Stimulated activated naive CD8-positive, alpha-beta T cell treated with anti-CD3 and anti-CD28 coated beads, Interleukin-15, Interleukin-2, amounts not matched to agents 100 ng/mL and 50 ng/mL, for 24 hours (primary cell): Measurements from ENCODE around the gene NCF4.
A peak's percentile ranks its signal among the peaks of the same experiment; 100 is the strongest.

ENCODE experiments used
- H3K27ac Mint-ChIP-seq: one replicate; pipeline ENCODE4 v1.8.0; 2021; ENCODE audit warnings: mild to moderate bottlenecking, mixed read lengths
- H3K27me3 Mint-ChIP-seq: one replicate; pipeline ENCODE4 v1.8.0; 2021; ENCODE audit warnings: mixed read lengths
- H3K36me3 Mint-ChIP-seq: one replicate; pipeline ENCODE4 v1.8.0; 2021; ENCODE audit warnings: low read depth, mixed read lengths
- H3K4me1 Mint-ChIP-seq: one replicate; pipeline ENCODE4 v1.8.0; 2021; ENCODE audit warnings: low read depth, mixed read lengths
- H3K4me3 Mint-ChIP-seq: one replicate; pipeline ENCODE4 v1.8.0; 2021; ENCODE audit warnings: mild to moderate bottlenecking, mixed read lengths
- H3K9me3 Mint-ChIP-seq: one replicate; pipeline ENCODE4 v1.8.0; 2021; ENCODE audit warnings: mixed read lengths

NCF4 gene

DNA sequence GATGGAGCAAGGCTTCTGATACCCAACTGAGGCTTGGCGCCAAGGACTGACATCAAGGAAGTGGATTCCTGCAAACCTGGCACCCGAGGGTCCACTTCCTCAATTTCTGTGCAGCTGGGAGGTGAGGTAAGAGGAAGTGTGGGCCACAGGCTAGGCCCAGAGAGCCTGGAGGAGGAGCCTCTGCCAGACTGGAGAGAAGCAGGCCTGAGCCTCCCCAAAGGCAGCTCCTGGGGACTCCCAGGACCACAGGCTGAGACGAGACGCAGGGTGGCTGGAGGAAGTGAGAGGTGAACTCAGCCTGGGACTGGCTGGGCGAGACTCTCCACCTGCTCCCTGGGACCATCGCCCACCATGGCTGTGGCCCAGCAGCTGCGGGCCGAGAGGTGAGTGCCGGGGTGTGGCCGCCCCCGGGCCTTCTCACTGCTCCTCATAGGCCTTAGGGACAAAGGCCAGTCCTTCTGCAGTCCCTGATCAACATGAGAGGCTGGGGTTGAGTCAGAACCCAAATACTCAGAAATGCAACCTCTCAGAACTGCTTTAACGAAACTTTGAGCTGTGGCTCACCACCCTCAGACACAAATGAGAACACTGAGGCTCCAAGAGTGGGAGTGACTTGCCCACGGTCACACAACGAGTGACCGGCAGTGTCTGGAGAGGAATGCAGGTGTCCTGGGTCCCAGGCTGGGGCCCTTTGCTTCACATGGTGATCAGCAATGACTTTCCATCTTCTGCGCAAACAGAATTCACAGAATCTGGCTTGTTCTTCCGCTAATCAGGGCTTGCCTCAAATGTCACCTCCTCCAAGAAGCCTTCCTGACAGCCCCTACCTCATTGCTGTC lies at the start of gene NCF4:
NCF4 (plus strand) TSS at position 186 of the 839 bp plus-strand sequence; CDS start at position 352, 166 bp downstream.
- Mint-ChIP-seq H3K4me1 (peaks cover 52% of the 10 kb centered on the region), H3K4me3 (peak within 1 kb of the TSS; percentile 40), H3K36me3 (no peaks in the 10 kb centered on the region), H3K27me3 (peaks cover 5% of the 10 kb centered on the region), H3K27ac (peak within 1 kb of the TSS; percentile 89), H3K9me3 (no peaks in the 10 kb centered on the region)

DNA sequence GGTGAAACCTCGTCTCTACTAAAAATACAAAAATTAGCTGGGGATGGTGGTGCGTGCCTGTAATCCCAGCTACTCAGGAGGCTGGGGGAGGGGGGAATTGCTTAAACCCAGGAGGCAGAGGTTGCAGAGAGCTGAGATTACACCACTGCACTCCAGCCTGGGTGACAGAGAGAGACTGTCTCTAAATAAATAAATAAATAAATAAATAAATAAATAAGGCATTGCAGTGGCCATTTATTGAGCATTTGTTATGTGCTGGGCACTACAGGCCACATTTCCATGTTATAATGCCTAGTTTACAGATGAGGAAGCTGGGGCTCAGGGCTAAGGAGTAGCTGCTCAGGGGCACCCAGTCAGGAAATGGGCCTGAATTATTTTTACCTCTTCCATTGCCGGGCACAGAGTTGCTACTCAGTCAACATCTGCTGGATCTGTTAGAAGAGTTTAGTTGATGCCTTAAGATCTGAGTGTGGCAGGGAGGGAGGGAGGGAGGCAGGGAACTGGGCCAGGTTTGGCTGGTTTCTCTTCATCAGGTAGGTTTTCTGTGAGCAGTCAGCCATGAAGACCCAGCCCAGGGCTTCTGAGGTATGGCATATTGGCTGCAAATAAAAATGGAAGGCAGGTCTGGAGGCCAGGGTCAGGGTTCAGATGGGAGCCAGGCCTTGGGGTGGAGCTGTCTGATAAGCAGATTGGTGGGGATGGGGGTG lies 49.6 kb upstream of the NCF4 start:
- Mint-ChIP-seq H3K4me1 (peaks cover 17% of the 10 kb centered on the region), H3K36me3 (no peaks in the 10 kb centered on the region), H3K9me3 (no peaks in the 10 kb centered on the region), H3K4me3 (no peak overlapping the region), H3K27ac (no peak overlapping the region), H3K27me3 (peaks cover 30% of the 10 kb centered on the region)

DNA sequence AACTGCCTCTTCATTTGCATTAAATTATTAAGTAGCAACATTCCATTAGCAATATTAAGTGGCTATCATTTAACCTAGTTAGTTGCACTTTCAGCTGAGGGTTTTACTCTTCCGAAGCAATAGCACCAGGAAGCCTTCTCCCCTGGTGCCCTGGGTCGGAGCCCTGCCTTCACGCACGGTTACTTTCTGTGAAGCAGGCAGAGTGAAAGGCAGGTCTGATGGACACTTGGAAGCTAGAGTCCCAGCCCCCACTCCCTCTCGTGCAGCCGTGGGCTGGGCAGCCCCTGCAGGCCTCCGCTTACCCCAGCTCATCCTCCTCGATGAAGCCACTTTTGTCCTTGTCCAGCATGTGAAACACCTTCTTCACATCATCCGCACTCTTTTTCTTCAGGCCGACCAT lies 46.0 kb upstream of the NCF4 start:
- Mint-ChIP-seq H3K9me3 (no peaks in the 10 kb centered on the region), H3K27ac (no peak overlapping the region), H3K27me3 (peaks cover 53% of the 10 kb centered on the region), H3K36me3 (no peaks in the 10 kb centered on the region), H3K4me1 (peaks cover 6% of the 10 kb centered on the region), H3K4me3 (no peak overlapping the region)

DNA sequence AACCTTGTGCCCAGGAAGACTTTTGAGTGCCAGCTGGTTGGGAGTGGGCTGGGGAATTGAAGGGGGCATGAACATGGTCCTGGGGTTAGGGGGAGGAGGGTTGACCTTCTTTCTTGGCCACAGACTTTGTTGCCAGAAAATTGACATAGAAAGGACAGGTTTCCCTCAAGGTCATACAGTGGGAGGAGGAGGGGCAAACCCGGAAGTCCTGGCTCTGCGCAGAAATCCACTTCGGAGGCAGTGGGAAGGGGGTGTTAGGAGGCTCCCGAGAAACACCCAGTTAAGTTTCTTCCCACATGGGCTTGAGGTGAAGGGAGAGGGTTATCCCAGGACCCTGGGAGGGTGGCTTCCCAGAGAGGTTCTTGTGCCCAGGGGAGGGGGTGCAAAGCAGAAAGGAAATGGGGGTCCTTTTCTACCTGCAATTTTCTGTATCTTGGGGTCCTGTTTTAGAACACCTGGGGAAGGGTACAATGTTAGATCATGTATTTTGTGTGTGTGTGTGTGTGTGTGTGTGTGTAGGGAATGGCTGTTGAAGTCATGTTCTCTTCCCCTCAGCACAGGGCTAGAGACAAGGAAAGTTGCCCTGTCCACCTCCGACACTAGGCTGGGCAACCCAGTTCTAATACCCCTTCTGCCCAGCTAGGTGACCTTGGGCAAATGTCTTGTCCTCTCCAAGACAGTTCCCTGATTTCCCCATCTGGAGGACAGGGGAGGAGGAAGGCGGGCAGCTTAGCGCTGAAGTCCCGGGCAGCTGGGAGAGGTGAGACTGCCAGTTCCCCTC lies 45.1 kb upstream of the NCF4 start:
- H3K4me1 Mint-ChIP-seq, result peaks cover 6% of the 10 kb centered on the region
- no peaks in the 10 kb centered on the region for H3K9me3 Mint-ChIP-seq
- H3K27ac Mint-ChIP-seq, result no peak overlapping the region
- no peak overlapping the region for H3K4me3 Mint-ChIP-seq
- no peaks in the 10 kb centered on the region for H3K36me3 Mint-ChIP-seq
- peaks cover 59% of the 10 kb centered on the region for H3K27me3 Mint-ChIP-seq

DNA sequence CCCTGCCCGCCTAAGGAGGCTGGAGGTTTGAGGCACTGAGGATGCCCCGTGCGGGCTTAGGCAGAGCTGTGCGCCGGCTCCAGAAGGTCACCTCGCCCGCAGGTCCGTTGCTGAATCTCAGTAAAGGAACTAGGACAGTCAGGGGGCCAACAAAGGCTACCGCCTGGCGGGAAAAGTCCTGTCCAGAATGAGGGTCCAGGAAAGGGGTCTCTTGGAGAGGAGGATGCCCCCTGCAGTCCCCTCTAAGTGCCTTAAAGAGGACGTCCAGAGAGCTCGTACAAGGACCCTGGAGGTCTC lies 44.5 kb upstream of the NCF4 start:
- peaks cover 59% of the 10 kb centered on the region for H3K27me3 Mint-ChIP-seq
- H3K4me3 Mint-ChIP-seq, result no peak overlapping the region
- no peak overlapping the region for H3K27ac Mint-ChIP-seq
- H3K4me1 Mint-ChIP-seq, result peaks cover 6% of the 10 kb centered on the region
- H3K36me3 Mint-ChIP-seq, result no peaks in the 10 kb centered on the region
- no peaks in the 10 kb centered on the region for H3K9me3 Mint-ChIP-seq

DNA sequence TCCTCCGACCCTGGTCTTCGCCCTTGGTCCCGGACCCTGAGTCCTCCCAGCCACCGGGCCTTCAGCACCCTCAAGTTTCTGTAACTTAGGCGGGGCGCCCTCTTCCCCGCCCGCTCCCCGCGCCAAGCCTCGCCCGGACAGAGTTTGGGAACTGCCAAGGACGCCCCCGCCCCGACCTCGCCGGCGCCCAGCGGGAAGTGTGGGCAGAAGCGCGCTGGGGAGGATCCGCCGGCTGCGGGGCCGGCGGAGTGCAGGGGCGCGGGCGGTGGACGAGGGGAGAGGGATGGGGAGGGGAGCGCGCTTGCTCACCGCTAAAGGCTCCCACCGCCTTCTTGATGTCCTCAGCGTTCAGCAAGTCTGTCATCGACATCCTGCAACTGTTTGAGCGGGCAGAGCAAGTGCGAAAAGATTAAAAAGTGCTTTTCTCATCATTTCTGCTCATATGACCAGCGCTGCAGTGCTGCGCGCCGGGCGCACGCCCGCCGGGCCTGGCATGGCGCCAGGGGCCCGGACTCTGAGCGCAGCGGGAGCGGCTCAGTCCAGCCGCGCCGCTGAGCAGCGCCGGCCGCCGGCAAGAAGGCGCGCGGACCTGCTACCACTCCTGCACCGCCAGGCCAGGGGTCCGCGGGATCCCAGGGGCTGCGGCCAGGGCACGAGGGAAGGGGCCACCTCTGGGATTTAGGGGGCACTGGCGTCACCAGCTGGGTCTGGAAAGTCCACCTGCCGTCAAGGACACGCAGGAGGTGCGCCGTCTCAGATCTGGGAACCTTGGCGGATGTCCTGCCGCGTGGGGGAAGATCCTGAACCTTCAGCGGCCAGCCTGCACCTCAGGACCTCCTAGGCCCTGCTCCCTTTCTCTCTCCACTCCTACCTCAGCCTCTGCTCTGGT lies 43.9 kb upstream of the NCF4 start, which contains the start of gene PVALB:
PVALB (minus strand) TSS at position 400 of the 889 bp plus-strand sequence; CDS start at position 370, 30 bp downstream.
- H3K9me3 Mint-ChIP-seq, result no peaks in the 10 kb centered on the region
- H3K4me1 Mint-ChIP-seq, result peaks cover 6% of the 10 kb centered on the region
- no peak within 1 kb of the TSS for H3K4me3 Mint-ChIP-seq
- no peak within 1 kb of the TSS for H3K27ac Mint-ChIP-seq
- H3K27me3 Mint-ChIP-seq, result peaks cover 59% of the 10 kb centered on the region
- H3K36me3 Mint-ChIP-seq, result no peaks in the 10 kb centered on the region

DNA sequence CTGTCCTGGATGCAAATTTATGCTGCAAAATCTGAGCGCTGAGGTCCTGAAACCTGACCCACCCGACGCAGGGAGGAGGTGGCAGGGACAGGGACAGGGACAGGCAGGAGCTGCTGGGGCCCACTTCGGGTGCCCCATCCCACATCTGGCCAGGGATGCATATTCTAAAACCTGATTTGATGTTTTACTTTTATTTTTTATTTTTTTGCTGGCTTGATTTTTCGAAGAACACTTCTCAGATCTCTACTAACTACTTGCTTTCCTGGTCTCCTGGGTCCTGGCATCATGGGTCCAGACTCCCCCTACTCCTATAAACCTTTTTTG lies 43.3 kb upstream of the NCF4 start:
- H3K36me3 Mint-ChIP-seq, result no peaks in the 10 kb centered on the region
- no peak overlapping the region for H3K4me3 Mint-ChIP-seq

DNA sequence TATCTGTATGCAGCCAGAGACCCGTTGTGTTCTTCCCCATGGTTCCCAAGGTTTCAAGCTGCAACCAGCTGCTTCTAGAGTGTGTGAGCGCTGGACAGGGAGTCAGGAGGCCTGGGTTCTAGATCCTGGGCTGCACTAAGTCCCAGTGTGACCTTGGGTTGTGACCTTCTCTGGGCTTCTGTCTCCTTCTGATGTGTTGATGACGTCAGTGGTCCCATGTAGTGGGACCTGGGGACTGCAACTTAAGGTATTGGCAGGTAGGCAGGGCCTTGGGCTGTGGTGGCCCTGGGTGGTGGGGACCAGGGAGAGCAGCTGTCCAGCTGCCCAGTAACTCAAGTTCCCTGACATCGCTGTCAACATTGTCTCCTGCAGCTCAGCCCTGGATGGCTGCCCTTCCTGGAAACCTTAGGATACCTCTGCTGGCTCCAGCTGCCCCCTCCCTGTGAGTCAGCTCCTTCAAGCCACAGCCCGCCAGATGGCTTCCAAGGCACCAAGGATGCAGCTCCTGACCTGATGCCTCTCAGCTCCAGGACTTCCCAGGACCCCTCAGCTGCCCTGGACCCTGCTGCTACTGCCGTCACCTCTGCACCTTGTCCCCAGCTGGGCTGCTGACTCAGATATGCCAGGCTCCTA lies 42.7 kb upstream of the NCF4 start:
- H3K27me3 Mint-ChIP-seq, result peaks cover 57% of the 10 kb centered on the region
- peaks cover 6% of the 10 kb centered on the region for H3K4me1 Mint-ChIP-seq
- H3K36me3 Mint-ChIP-seq, result no peaks in the 10 kb centered on the region
- no peaks in the 10 kb centered on the region for H3K9me3 Mint-ChIP-seq
- no peak overlapping the region for H3K27ac Mint-ChIP-seq
- H3K4me3 Mint-ChIP-seq, result no peak overlapping the region

More for the DNA sequence above, 43.3 kb upstream of the NCF4 start:
- peaks cover 59% of the 10 kb centered on the region for H3K27me3 Mint-ChIP-seq
- H3K27ac Mint-ChIP-seq, result no peak overlapping the region
- peaks cover 6% of the 10 kb centered on the region for H3K4me1 Mint-ChIP-seq
- H3K9me3 Mint-ChIP-seq, result no peaks in the 10 kb centered on the region

DNA sequence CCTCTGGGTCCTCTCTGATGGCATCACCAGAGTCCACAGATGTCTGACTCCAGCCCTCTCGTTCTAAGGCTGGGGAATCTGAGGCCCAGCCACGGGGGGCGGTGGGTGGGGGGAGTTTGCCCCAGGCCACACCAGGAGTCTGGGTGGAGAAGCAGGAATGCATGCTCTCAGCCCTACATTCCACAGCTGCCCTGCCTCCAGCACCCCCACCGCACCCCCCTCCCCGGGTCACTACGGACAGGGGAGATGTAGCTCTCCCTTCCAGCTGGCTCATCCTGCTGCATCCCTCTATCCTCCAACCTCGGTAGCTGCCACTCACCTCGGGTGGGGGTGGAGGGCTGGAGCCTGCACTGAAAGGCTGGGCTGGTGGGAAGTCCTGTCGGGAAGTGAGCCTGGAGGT lies 41.7 kb upstream of the NCF4 start:
- Mint-ChIP-seq H3K36me3 (no peaks in the 10 kb centered on the region), H3K4me3 (no peak overlapping the region), H3K4me1 (peaks cover 6% of the 10 kb centered on the region), H3K27ac (no peak overlapping the region), H3K9me3 (no peaks in the 10 kb centered on the region), H3K27me3 (peaks cover 47% of the 10 kb centered on the region)

DNA sequence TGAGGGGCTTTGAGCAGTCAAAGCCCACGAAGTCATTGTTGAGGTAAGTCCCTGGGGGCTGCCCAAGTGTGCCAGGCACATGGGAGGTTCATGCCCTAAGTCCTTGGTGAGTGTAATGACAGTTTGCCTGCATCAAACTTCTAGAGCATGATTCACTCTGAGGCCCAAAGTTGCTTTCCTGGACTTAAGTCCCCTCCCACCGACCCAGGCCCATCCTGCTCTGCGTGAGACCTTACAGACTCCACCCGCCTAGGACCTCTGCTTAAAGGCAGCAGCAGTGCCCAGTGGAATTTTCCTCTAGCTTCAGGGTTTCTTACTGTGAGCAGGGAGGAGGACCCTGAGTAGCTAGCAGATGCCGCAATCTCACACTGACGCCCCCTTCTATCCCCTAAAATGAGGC lies 38.2 kb upstream of the NCF4 start:
- H3K4me1 Mint-ChIP-seq, result peaks cover 2% of the 10 kb centered on the region
- no peak overlapping the region for H3K27ac Mint-ChIP-seq
- peaks cover 36% of the 10 kb centered on the region for H3K27me3 Mint-ChIP-seq
- no peaks in the 10 kb centered on the region for H3K36me3 Mint-ChIP-seq
- no peak overlapping the region for H3K4me3 Mint-ChIP-seq
- H3K9me3 Mint-ChIP-seq, result no peaks in the 10 kb centered on the region

DNA sequence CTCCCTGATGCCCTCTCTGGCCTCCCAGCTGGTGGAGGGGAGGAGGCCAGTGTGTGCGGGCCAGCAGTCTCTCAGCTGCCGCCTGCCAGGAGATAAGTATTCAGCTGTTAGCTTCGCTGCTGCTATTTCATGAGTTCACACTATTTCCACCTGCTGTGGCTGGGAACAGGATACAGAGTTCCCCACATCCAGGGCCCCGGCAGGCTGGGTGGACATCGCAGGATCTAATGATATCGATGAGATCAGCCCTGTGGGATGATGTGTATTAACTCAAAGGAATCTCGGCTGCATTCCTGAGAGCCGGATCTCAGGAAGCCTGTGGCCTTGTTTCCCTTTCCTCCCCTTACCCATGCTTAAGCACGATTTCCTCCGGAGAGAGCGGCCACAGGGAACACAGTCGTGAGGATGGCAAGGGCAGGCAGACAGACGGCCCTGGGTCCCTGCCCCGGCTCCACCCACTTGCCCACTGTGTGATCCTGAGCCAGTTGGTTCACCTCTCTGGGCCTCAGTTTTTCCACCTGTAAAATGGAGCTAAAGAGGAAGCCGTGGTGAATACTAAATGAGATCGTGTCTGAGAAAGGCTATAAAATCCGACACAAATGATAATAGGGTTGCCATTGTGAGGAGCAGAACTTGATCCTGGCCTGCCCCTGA lies 37.5 kb upstream of the NCF4 start:
- Mint-ChIP-seq H3K4me3 (no peak overlapping the region), H3K27ac (no peak overlapping the region), H3K9me3 (no peaks in the 10 kb centered on the region), H3K27me3 (peaks cover 28% of the 10 kb centered on the region), H3K4me1 (no peaks in the 10 kb centered on the region), H3K36me3 (no peaks in the 10 kb centered on the region)

DNA sequence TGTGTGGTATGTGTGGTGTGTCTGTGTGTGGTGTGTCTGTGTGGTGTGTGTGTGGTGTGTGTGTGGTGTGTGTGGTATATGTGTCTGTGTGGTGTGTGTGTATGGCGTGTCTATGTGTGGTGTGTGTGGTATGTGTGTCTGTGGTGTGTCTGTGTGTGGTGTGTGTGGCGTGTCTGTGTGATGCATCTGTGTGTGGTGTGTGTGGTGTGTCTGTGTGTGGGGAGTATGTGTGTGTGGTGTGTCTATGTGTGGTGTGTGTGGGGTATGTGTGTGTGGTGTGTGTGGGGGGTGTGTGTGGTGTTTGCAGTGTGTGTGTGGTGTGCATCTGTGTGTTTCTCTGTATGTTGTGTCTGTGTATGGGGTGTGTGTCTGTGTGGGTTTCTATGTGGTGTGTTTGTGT lies 36.2 kb upstream of the NCF4 start:
- Mint-ChIP-seq H3K4me3 (no peak overlapping the region), H3K36me3 (no peaks in the 10 kb centered on the region)

DNA sequence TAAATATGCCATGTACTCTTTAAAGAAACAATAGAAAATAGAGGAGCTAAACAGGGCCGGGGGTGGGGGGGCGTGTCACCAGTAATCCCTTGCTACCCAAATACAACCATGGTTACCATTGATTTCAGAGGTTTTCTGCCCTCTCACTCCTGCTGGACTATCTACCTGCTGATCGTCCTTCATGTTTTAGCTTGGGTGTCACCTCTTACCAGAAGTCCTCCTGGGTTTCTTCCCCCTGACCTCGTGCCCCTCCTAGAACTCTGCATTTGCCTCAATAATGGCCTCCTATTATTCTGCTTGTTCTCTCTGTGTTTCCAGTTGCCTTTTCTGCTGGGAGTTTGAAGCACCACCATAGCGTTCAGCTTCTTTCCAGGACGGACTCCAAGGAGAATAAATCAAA lies 34.5 kb upstream of the NCF4 start:
- Mint-ChIP-seq H3K4me1 (peaks cover 10% of the 10 kb centered on the region), H3K27me3 (peaks cover 17% of the 10 kb centered on the region), H3K4me3 (no peak overlapping the region), H3K36me3 (no peaks in the 10 kb centered on the region), H3K9me3 (no peaks in the 10 kb centered on the region), H3K27ac (no peak overlapping the region)

More for the DNA sequence above, 36.2 kb upstream of the NCF4 start:
- Mint-ChIP-seq H3K27ac (no peak overlapping the region), H3K4me1 (no peaks in the 10 kb centered on the region), H3K9me3 (no peaks in the 10 kb centered on the region), H3K27me3 (peaks cover 19% of the 10 kb centered on the region)

DNA sequence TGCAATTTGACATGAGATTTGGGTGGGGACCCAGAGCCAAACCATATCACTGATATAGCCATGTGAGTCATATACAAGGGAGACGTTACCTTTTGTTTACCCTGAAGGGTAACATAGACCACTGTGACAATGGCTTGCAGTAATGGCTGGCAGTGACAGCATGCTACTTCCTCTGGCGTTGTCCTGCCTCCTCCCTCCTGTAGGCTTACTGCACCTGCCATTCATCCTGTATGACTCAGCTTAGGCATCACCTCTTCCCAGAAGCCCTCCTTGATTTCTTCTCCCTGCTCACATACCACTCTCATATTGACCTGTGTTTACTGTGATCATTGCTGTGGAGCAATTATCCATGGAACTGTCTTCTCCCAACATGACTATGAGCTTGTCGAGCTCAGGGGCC lies 32.0 kb upstream of the NCF4 start:
- no peak overlapping the region for H3K27ac Mint-ChIP-seq
- peaks cover 15% of the 10 kb centered on the region for H3K4me1 Mint-ChIP-seq
- no peaks in the 10 kb centered on the region for H3K36me3 Mint-ChIP-seq
- no peak overlapping the region for H3K4me3 Mint-ChIP-seq
- H3K9me3 Mint-ChIP-seq, result no peaks in the 10 kb centered on the region
- H3K27me3 Mint-ChIP-seq, result peaks cover 30% of the 10 kb centered on the region
